ENCODE results near the gene GLG1.
"Not testable (repeated sequence)": the region's sequence is repeated elsewhere in the genome, so short reads cannot be mapped to it uniquely, and the experiment has no call there.

The GLG1 gene

GRCh38 chr16:74606521-74607309, at the start of gene GLG1:
Gene GLG1, minus strand, starts transcription at chr16:74607114. Its CDS starts 20 bp downstream, at chr16:74607094.
- DNase-seq, result no peak

- no peak for DNase-seq
Measured at GRCh38 chr16:74654536-74655050, 47.7 kb upstream of the GLG1 start.

- not testable (repeated sequence) for DNase-seq
Measured at GRCh38 chr16:74652883-74653282, 46.0 kb upstream of the GLG1 start.

GRCh38 chr16:74652249-74652648, 45.3 kb upstream of the GLG1 start:
- DNase-seq, result no peak

- no peak for DNase-seq
Measured at GRCh38 chr16:74651841-74652240, 44.9 kb upstream of the GLG1 start.

GRCh38 chr16:74650966-74651567, 44.2 kb upstream of the GLG1 start:
- DNase-seq, result no peak

GRCh38 chr16:74649839-74650504, 43.1 kb upstream of the GLG1 start:
- no peak for DNase-seq

GRCh38 chr16:74641969-74642368, 35.1 kb upstream of the GLG1 start:
- no peak for DNase-seq

GRCh38 chr16:74637742-74638453, 31.0 kb upstream of the GLG1 start:
- no peak for DNase-seq

- DNase-seq, result no peak
Measured at GRCh38 chr16:74635303-74635702, 28.4 kb upstream of the GLG1 start.

- DNase-seq, result no peak
Measured at GRCh38 chr16:74633686-74634085, 26.8 kb upstream of the GLG1 start.

- DNase-seq, result no peak
Measured at GRCh38 chr16:74627506-74628220, 20.7 kb upstream of the GLG1 start.

- DNase-seq, result no peak
Measured at GRCh38 chr16:74626741-74627416, 20.0 kb upstream of the GLG1 start.

GRCh38 chr16:74625500-74626350, 18.8 kb upstream of the GLG1 start:
- DNase-seq, result no peak

- DNase-seq, result no peak
Measured at GRCh38 chr16:74623839-74624235, 16.9 kb upstream of the GLG1 start.

GRCh38 chr16:74623214-74623838, 16.4 kb upstream of the GLG1 start:
- no peak for DNase-seq

- no peak for DNase-seq
Measured at GRCh38 chr16:74622005-74622404, 15.1 kb upstream of the GLG1 start.

GRCh38 chr16:74617206-74617788, 10.4 kb upstream of the GLG1 start:
- no peak for DNase-seq

- DNase-seq, result no peak
Measured at GRCh38 chr16:74611721-74612120, 4.8 kb upstream of the GLG1 start.

- no peak for DNase-seq
Measured at GRCh38 chr16:74608944-74609343, 2.0 kb upstream of the GLG1 start.
